Endothelial cell (in vitro differentiated cells): Measurements from ENCODE around the gene ADSS1. TPM values are rescaled to one million over a fixed set of nuclear protein-coding genes. Genes with fewer than 3 reads are reported as not detected.

Source experiments
- DNase-seq: peaks from one replicate; pipeline ENCODE4 v3.0.0; 2021; ENCODE audit warnings: low spot score
- H3K27ac Mint-ChIP-seq: one replicate; pipeline ENCODE4 v1.8.0; 2021; ENCODE audit warnings: mixed read lengths, inconsistent platforms; ENCODE audit not compliant: unreplicated experiment
- H3K27me3 Mint-ChIP-seq: one replicate; pipeline ENCODE4 v1.8.0; 2021; ENCODE audit warnings: mild to moderate bottlenecking, moderate library complexity, mixed read lengths, inconsistent platforms; ENCODE audit not compliant: unreplicated experiment
- H3K36me3 Mint-ChIP-seq: one replicate; pipeline ENCODE4 v1.8.0; 2021; ENCODE audit warnings: mild to moderate bottlenecking, low read depth, mixed read lengths, inconsistent platforms; ENCODE audit not compliant: unreplicated experiment
- H3K4me1 Mint-ChIP-seq: one replicate; pipeline ENCODE4 v1.8.0; 2021; ENCODE audit warnings: mild to moderate bottlenecking, mixed read lengths, inconsistent platforms; ENCODE audit not compliant: unreplicated experiment
- H3K4me3 Mint-ChIP-seq: one replicate; pipeline ENCODE4 v1.8.0; 2021; ENCODE audit warnings: mild to moderate bottlenecking, mixed read lengths, inconsistent platforms; ENCODE audit not compliant: unreplicated experiment
- H3K9me3 Mint-ChIP-seq: one replicate; pipeline ENCODE4 v1.8.0; 2021; ENCODE audit warnings: mixed read lengths, inconsistent platforms; ENCODE audit not compliant: unreplicated experiment
- CTCF ChIP-seq: fragments of 200-600 bp; sonication (generic); IDR thresholded peaks from one replicate; pipeline ENCODE4 v1.5.0; 2021; ENCODE audit warnings: antibody characterized with exemption; ENCODE audit not compliant: unreplicated experiment
- total RNA-seq: library from RNA; stranded (reverse); fragmentation: NEBNext Ultra II Directional; extraction: Animal tissue kit (Norgen Biotek cat#: 25700); gene quantifications from one replicate; pipeline ENCODE4 v1.2.1, GENCODE V29; 2021; ENCODE audit not compliant: unreplicated experiment

ADSS1 gene
- total RNA-seq, 1 donor from 2014 or later = 6.1 TPM

DNA sequence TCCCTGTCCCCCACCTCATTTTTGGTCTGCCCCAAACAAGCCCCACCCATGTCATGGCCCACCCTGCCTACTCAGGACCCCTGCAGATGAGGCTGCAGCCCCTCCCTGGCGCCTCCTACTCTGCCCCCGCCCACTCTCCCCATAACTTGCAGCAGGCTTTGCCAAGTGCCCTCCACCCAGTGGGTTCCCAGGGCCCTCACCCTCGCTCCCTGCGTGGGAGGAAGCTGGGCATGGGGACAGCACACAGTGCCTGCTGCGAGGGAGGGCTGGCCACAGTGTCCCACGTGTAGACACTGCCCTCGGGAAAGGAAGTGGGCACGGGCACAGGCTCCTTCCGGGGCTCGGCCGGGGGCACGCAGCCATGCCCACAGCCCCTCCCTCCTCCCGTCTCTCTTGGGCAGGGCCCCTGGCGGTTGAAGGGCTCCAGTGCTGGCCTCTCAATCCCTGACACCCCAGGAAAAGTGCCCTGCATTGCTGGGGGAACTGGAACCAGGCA, 62.1 kb downstream of the ADSS1 start:
- Mint-ChIP-seq H3K4me3 (no peak overlapping the region), H3K27me3 (peaks cover 5% of the 10 kb centered on the region), H3K9me3 (no peaks in the 10 kb centered on the region), H3K36me3 (no peaks in the 10 kb centered on the region), H3K27ac (no peak overlapping the region), H3K4me1 (no peaks in the 10 kb centered on the region)
- TF ChIP-seq CTCF = no peak
- no peak for DNase-seq

DNA sequence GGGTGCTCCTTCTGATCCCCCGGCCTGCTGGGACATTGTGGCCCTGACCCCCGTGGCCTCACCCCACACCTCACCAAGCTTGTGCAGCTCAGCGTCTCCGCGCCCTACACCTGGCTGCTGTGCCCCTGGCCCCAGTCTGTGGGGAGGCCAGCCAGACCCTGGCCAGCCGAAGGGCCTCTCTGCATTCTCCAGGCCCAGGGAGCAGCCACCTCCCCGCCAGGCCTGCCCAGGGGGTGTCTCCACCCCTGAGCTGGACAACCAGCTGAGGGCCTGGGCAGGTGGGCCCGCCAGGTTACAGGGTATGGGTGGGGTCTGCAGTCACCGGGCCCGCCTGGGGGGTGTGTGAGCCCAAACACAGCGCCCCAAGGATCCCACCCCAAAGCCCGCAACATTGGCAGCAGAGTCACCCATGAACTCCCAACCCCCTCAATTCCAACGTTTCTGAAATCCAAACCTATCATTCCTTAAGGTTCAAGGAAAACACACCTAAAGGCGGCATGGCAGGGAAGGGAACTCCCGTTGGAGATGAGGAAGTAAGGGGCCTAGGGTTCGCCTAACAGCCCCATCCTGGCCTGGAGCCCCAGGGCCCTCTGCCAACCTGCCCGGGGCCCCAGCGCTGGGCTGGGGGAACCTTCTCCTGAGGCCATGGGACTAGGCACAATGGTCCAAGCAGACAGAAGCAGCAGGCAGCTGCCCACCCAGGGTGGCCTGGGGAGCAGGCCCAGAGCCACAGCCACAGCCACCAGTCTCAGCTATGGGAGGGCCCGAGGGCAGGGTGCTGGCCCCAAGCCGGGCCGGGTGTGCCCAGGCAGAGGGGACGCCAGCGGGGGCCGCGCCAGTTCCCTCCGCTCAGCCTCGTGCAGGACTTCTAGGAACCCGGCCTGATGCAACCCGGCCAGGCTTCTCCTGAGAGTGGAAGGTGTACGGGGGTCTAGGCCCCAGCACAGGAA, 63.0 kb downstream of the ADSS1 start:
- H3K4me3 Mint-ChIP-seq = no peak overlapping the region
- no peak for TF ChIP-seq CTCF
- no peaks in the 10 kb centered on the region for H3K9me3 Mint-ChIP-seq
- H3K36me3 Mint-ChIP-seq = peaks cover 4% of the 10 kb centered on the region
- no peaks in the 10 kb centered on the region for H3K4me1 Mint-ChIP-seq
- DNase-seq = no peak
- H3K27ac Mint-ChIP-seq = no peak overlapping the region
- H3K27me3 Mint-ChIP-seq = peaks cover 10% of the 10 kb centered on the region

GRCh38 chr14:104787736-104788135, 63.7 kb downstream of the ADSS1 start:
- H3K9me3 Mint-ChIP-seq = no peaks in the 10 kb centered on the region
- TF ChIP-seq CTCF = no peak
- H3K4me1 Mint-ChIP-seq = no peaks in the 10 kb centered on the region
- H3K4me3 Mint-ChIP-seq = no peak overlapping the region
- H3K27me3 Mint-ChIP-seq = peaks cover 7% of the 10 kb centered on the region
- H3K27ac Mint-ChIP-seq = no peak overlapping the region
- no peak for DNase-seq
- peaks cover 4% of the 10 kb centered on the region for H3K36me3 Mint-ChIP-seq

GRCh38 chr14:104788161-104788818, 64.3 kb downstream of the ADSS1 start:
- no peak for DNase-seq
- Mint-ChIP-seq H3K4me3 (no peak overlapping the region), H3K36me3 (peaks cover 4% of the 10 kb centered on the region), H3K9me3 (no peaks in the 10 kb centered on the region), H3K27ac (no peak overlapping the region), H3K4me1 (peaks cover under 1% of the 10 kb centered on the region), H3K27me3 (peaks cover 9% of the 10 kb centered on the region)
- TF ChIP-seq CTCF = no peak
